ENCODE measurements around the gene GALNT16.

- TF ChIP-seq CTCF (IDR thresholded peaks at IDR 0.05), result no peak
- TF ChIP-seq POLR2A (IDR thresholded peaks at IDR 0.05), result no peak
These were observed 115.8 kb downstream of the GALNT16 start for GRCh38 chr14:69375722-69376121.
